Measurements from ENCODE around the gene AGAP1.
"Not testable (repeated sequence)": the region's sequence is repeated elsewhere in the genome, so short reads cannot be mapped to it uniquely, and the experiment has no call there.

Gene AGAP1

GRCh38 chr2:236061899-236062298 is 568.1 kb downstream of the AGAP1 start:
- no peak for DNase-seq

GRCh38 chr2:236062806-236063205 is 569.0 kb downstream of the AGAP1 start:
- DNase-seq: not testable (repeated sequence)

- no peak for DNase-seq
Measured at GRCh38 chr2:236063994-236064393, 570.2 kb downstream of the AGAP1 start.

- DNase-seq: no peak
Measured at GRCh38 chr2:236065314-236066160, 571.7 kb downstream of the AGAP1 start.

DNA sequence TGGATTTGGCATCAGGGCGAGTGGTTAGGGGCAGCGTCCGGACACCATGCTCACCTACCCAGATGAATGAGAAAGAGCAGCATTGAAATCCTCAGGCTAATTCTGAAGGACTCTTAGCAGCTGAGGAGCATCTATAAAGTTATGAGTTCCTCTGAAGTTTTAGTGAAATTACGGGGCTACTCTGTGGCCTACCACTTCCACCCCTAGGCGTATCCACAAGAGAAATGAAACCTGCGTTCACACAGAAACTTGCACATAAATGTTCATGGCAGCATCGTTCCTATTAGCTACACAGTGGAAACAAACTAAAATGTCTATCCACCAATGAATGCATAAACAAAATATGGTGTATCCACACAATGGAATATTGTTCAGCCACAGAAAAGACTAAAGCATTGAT is 576.4 kb downstream of the AGAP1 start:
- DNase-seq: no peak

GRCh38 chr2:236073246-236073645 is 579.4 kb downstream of the AGAP1 start:
- no peak for DNase-seq

GRCh38 chr2:236073867-236074655 is 580.2 kb downstream of the AGAP1 start:
- DNase-seq: no peak

GRCh38 chr2:236075802-236076201 is 582.0 kb downstream of the AGAP1 start:
- DNase-seq: no peak

DNA sequence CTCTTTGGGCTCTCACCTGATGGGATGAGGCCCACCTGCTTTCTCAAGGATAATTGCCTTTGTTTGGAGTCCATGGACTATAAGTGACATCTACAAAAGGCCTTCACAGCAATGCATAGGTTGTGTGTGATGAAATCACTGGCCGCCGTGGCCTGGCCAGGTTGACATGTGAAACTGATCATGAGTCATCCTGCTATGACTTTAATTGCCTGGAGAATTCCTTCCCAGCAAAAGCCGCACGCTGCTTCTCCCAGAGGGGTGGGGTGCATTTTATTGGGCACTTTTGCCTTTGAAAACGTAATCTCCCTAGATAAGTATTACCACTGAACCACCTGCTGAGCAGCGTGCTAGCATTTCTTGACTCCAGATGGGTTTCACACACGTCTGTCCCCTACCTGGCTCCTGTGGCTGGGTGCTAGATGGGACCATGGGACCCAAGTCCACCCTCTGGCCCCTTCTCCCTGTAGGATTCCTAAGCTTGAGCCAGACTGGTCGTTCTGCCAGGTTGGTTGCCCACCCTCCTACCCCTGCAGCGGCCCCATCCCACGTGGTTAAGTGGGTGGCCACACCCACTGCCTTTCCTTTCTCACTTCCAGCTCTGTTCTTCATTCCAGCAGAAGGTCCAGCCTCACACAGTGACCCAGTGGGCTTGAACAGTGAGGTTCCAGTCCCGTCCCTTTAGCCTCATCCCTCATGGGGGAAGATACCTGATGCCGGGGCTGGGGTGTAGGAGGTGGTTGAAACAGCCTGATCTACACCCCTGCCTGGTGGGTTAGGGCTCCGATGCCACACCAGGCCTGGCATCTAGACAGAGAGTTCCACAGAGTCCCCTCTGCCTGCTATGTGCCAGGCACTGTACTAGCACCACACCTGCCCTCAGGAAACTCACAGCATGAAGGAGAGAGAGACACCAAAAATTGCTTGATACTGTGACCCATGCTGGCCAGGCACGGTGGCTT is 584.7 kb downstream of the AGAP1 start:
- no peak for DNase-seq

DNA sequence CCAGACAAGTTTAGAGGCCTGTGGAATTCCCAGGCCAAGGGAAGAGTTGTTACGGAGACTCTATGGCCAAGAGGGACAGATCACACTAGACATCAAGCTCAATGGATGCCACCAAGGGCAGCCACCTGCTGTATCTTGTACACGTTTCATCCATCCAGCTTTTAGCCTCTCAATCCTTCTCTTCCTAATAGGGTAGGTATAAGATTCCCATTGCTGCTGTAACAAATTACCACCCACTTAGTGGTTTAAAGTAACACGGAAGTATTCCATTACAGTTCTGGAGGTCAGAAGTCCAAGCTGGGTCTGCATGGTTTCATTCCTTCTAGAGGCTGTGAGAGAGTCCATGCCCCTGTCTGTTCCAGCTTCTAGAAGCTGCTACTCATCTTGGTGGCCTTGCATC is 586.6 kb downstream of the AGAP1 start:
- no peak for DNase-seq

DNA sequence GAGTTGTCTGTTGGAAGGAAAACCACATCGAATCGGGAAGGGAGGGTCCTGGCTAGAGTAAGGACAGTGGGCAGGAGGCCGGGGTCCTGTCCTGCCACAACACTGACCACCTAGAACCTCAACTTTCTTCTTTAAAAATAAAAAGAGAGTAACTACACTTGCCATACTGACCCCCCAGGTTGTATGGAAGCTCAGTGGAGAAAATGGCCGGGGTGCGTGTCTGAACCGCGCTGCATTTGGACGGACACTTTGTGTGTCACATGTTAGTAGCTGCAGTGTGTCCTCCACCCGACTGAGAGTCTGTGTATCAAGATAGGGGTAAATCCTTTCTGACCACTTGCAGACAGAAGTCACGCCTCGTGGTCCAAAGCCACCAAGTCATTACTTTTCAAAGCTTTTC is 587.3 kb downstream of the AGAP1 start:
- no peak for DNase-seq

GRCh38 chr2:236082061-236082460 is 588.2 kb downstream of the AGAP1 start:
- DNase-seq: no peak

GRCh38 chr2:236083934-236084333 is 590.1 kb downstream of the AGAP1 start:
- no peak for DNase-seq

DNA sequence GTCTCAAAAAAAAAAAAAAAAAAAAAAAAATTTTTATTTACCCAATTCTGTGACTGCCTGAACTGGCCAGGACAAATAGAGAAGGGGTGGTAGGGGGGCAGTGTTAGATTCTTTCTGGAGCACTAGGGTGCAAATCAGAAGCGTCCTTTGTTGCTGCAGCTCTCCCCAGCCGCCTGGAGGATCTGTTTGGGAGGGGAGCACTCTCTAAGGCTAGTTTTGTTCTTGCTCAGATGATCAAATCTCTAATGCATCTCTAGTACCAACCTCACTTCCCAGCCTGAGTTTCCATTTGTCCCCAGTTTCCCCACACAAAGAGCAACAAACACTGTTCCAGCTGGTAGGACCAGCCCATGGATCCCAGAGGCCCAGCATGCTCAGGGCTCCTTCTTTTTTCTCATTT is 591.4 kb downstream of the AGAP1 start:
- DNase-seq: no peak

- no peak for DNase-seq
Measured at GRCh38 chr2:236085647-236086046, 591.8 kb downstream of the AGAP1 start.

GRCh38 chr2:236086403-236086970 is 592.6 kb downstream of the AGAP1 start:
- no peak for DNase-seq

DNA sequence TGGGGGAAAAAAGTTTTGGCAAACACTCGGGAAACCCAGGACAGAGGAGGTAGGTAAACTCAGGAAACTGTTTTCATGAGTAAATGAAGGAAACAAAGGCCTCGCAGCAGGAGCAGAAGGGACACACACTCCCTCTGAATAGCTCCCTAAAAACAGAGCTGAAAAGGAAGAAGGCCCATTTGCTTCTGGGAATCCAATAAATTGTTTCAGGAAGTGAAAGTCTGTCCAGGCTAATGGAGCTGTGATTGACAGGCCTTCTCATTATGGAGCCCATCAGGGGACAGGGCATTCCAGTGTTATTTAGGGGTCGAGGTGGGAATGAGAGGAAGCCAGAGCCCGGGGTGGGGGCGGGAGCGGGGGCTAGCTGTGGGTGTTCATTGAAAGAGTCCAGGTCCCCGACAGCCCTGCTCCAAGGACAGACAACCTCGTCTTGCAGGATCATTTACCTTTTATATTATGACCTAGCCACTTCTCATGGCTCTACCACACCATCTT is 593.2 kb downstream of the AGAP1 start:
- DNase-seq: no peak

DNA sequence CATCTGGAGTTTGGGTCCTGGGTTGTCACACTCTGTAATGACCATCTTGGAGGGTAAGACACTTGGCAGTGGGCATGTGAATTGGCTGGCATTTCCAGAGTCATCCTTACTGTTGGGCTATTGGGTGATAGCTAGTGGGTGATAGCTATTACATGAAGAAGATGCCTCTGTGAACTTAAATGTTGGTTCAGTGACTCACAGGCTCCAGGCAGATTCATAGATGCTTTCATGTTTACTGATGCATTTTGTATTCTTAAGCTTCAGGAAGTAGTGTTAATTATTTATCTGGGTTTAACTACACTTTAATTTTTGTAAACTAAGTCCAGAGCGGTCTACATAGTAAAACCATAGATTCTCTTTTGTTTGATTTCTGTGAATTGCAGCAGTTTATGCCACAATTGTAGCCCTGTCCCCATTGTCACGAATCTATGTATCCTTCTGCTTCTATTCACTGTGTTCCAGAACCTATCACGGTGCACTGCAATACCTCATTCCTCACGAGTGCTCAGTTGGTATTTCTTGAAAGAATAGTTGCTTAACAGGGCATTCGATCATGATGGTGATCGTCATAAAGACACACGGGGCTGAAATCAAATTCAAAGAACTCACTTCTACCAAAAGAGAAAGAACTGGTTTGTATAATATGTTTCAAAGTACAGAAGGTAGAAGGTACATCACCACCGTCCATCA is 594.7 kb downstream of the AGAP1 start:
- no peak for DNase-seq

DNA sequence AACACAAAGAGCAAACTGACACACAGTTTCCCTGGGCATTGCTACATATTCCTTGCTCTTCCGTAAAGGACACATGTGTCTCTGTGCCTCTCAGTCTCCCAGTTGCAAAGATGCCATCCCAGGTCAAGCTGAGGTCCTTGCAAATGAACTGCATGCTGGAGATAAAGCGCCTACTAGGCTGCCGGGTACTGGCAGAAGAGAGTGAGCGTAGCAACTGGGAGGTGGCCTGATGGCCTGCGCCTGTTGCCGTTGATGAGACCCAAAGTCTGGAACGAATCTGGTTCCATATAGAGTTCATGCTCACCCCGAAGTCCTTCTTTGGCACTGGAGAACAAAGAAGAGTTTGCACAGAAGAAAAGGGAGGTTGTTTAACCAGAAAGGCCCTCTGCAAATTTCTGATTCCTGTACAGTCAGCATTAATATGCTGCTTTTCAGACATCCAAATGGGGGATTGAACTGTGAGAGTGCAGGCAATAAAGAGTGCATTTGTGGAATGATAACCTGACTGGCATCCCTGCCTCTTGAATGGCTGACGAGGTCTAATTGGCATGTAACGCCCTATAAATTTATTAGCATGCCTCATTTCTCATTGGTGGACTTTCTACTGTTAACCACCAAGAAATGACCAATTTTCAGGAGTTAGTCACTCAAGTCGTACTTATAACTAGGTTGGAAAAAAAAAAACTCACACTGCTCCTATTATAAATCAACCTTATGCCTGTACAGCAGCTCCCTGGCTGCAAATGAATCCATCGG is 595.6 kb downstream of the AGAP1 start:
- no peak for DNase-seq

DNA sequence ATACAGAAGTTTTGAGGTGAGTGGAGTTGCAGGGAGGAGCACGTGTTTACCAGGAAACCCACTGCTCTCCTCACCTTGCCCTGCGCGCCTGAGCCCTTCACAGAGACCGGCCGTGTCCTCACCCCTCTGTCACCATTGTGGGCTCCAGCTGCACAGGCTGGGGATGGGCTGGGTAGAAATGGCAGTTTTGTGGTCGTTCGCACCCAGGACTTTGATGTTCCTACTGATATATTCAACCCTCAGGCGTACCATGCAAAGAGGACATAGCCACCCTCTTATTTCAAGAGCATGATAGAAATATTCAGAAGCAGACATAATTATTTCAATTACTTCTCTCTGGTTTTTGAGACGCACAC is 596.2 kb downstream of the AGAP1 start:
- no peak for DNase-seq

- not testable (repeated sequence) for DNase-seq
Measured at GRCh38 chr2:236090826-236091225, 597.0 kb downstream of the AGAP1 start.

Data from activated CD4-positive, alpha-beta T cell treated with anti-CD3 and anti-CD28 coated beads, Interleukin-10, Interleukin-2, amounts not matched to agents 100 ng/mL and 50 ng/mL, durations not matched to agents 16 hours and 8 hours (primary cell).